ENCODE measurements around the gene HYLS1.

DNA sequence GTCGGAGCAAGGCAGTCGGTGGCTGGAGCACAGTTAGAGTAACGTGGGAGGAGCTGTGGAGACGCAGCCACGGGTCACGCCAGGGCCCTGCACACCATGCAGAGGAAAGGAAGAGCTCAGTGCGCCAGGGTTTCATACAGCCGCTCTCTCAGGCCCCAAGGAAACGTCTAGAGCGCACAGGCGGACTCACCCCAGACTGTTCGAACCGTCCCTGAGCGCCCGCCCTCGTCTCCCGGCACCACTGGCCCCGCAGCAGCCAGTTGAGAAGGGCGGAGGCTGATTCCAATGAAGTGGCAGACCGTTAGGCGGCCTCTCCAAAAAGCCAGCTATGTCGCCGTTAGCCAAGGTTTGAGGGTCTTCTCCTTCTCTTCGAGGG lies 483 bp upstream of the HYLS1 start:
- TF ChIP-seq, protein P1, sequence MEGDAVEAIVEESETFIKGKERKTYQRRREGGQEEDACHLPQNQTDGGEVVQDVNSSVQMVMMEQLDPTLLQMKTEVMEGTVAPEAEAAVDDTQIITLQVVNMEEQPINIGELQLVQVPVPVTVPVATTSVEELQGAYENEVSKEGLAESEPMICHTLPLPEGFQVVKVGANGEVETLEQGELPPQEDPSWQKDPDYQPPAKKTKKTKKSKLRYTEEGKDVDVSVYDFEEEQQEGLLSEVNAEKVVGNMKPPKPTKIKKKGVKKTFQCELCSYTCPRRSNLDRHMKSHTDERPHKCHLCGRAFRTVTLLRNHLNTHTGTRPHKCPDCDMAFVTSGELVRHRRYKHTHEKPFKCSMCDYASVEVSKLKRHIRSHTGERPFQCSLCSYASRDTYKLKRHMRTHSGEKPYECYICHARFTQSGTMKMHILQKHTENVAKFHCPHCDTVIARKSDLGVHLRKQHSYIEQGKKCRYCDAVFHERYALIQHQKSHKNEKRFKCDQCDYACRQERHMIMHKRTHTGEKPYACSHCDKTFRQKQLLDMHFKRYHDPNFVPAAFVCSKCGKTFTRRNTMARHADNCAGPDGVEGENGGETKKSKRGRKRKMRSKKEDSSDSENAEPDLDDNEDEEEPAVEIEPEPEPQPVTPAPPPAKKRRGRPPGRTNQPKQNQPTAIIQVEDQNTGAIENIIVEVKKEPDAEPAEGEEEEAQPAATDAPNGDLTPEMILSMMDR (IDR thresholded peaks at IDR 0.05) = no peak
- no peak for TF ChIP-seq POLR2A (IDR thresholded peaks at IDR 0.05)
